Activated CD8-positive, alpha-beta memory T cell treated with anti-CD3 and anti-CD28 coated beads for 36 hours (primary cell): ENCODE data around the gene NAA16. TPM values are rescaled to one million over a fixed set of nuclear protein-coding genes. Genes with fewer than 3 reads are reported as not detected.
"Not testable (repeated sequence)": the region's sequence is repeated elsewhere in the genome, so short reads cannot be mapped to it uniquely, and the experiment has no call there.

Source experiments
- CTCF ChIA-PET: fragments of 350-600 bp; sonication (Branson Sonifier 250); formaldehyde crosslinking; loops from one replicate; lab custom pipeline; 2021; ENCODE audit warnings: antibody characterized with exemption; lab: Charles Lee
- POLR2A ChIA-PET: fragments of 350-600 bp; sonication (Branson Sonifier 250); formaldehyde crosslinking; loops from one replicate; lab custom pipeline; 2021; ENCODE audit warnings: antibody characterized with exemption; lab: Charles Lee
- total RNA-seq, 2 experiments: library from RNA; stranded (reverse); gene quantifications; one replicate each; pipeline ENCODE4 v1.2.3, GENCODE V29; 2021

NAA16 gene
- total RNA-seq, 2 experiments from 2014 or later: 21.5 to 21.7 TPM

DNA sequence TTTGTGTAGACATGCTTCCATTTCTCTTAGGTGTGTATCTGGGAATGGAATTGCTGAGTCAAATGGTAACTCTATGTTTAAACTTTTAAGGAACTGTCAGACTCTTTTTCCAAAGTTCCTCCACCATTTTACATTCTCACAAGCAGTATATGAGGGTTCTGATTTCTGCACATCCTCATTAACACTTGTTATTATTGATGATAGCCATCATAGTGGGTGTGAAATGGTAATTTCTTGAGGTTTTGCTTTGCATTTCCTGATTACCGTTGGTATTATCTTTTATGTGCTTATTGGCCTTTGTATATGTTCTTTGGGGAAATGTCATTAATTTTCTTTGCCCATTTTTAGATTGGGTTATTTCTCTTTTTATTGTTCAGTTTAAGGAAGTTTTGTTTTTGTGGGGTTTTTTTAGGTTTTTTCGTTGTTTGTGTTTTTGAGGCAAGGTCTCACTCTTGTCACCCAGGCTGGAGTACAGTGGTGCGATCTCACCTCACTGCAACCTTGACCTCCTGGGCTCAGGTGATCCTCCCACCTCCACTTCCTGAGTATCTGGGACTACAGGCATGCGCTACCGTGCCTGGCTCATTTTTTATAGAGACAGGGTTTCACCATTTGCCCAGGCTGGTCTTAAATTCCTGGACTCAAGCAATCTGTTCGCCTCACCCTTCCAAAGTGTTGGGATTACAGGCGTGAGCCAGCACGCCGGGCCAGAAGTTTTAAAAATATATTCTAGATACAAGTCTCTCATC, 34.3 kb downstream of the NAA16 start:
- ChIA-PET POLR2A (no interaction called here), CTCF (no interaction called here)

DNA sequence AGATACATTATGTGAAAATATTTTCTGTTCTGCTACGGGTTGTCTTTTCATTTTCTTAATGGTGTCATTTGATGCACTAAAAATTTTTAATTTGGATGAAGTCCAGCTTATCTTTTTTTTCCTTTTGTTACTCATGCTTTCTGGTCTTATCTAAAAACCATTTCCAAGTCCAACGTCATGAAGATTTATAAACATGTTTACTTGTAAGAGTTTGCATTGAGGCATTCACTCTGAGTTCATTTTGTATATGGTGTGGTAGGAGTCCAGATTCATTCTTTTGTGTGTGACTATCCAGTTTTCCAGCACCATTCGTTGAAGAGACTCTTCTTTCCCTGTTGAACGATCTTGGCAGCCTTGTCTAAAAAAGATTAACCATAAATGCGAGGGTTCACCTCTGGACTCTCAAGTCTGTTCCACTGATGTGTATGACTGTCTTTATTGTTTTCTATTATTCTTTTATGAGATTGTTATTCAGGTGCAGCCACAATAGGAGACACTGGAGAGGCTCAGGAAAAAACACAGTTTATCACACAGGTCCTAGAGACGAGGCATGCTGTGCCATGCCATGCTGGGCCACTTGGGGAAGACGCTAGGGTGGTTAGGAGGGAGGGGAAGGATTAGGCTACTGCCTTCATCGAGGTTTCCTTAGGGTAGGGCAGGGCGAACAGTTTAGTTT, 35.0 kb downstream of the NAA16 start:
- ChIA-PET POLR2A (no interaction called here), CTCF (no interaction called here)

DNA sequence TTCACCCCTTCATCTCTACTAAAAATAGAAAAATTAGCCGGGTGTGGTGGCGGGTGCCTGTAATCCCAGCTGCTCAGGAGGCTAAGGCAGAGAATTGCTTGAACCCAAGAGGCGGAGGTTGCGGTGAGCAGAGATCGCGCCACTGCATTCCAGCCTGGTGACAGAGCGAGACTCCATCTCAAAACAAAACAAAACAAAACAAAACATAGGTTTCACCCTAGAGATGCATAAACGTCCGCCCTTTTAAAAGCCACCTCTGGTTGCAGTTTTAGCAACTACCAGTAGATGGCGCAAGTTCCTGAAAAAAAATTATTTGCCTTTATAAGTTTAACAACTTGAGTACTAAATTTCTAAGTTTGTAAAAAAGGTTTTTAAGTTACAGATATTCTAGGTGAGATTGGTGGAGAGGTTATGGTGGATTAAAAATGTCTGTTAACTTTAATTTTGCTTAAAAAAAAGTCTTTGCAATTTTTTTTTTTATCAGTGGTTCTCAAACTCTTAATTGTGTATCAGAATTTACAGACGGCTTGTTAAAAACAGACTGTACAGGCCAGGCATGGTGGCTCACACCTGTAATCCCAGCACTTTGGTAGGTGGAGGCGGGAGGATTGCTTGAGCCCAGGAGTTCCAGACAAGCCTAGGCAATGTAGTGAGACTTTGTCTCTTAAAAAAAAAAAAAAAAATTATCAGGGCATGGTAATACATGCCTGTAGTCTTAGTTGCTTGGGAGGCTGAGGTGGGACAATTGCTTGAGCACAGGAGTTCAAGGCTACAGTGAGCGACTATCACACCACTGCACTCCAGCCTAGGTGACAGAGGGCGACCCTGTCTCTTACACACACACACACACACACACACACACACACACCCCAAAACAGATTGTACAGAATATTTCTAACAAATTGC, 42.1 kb downstream of the NAA16 start:
- ChIA-PET POLR2A (no interaction called here), CTCF (no interaction called here)

DNA sequence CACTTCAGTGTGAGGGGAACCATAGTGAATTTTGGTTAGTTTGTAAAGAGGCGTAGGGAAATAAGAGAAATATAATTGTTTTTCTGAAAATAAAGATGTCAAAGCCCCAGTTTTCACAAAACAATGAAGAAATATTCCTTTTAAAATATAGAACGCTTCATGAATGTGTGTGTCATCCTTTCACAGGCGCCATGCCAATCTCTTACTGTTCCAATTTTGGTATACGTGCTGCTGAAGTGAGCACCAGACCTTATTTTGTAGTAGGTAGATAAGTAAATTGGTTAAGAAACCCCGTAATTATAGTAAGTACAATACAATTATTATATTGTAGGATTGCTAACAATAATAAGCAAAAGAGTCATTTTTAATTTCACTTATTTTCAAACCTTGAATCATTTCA, 43.3 kb downstream of the NAA16 start:
- ChIA-PET CTCF (interaction anchor here (1.4 kb wide), 1 partner anchor 31 kb away, joined by 3 read pairs; no protein-coding TSS in a partner anchor), POLR2A (no interaction called here)

DNA sequence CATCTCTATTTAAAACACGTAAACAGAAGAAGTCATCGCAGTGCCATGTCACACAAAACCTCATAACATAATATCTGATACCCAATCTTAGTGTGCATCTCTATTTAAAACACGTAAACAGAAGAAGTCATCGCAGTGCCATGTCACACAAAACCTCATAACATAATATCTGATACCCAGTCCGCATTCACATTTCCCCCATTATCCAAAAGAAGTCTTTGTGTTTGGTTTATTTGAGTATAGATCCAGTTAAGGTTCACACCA, 45.2 kb downstream of the NAA16 start:
- CTCF ChIA-PET, POLR2A ChIA-PET: not testable (repeated sequence)

DNA sequence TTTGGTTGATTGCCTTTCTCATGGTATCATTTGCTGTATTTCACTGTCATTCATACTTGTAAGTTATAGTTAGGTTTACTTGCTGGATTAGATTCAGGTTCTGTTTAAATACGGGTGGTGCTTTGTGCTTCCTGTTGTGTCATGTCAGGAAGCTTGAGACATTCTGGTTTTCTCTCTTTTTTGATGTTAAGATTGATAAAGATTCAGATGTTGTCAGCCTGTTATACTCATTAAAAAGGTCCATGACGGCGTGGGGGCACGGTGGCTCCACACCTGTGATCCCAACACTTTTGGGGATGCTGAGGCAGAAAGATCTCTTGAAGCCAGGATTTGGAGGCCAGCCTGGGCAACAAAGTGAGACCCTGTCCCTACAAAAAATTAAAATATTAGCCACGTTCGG, 45.7 kb downstream of the NAA16 start:
- POLR2A ChIA-PET: no interaction called here
- CTCF ChIA-PET: no interaction called here

DNA sequence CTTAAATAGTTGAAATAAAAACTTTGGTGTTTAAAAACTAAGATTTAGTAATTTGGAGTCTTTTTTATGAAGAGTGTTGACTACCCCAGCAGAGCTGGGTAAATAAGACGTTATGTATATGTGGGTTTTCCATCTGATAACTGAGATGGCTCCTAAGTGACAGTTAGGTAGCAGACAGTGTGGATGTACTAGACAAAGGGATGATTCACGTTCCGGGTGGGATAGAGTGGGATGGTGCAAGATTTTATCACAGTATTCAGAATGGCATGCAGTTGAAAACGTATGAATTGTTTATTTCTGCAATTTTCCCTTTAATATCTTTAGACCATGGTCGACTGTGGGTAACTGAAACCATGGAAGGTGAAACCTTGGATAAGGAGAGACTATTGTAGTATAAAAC, 50.4 kb downstream of the NAA16 start:
- ChIA-PET POLR2A (no interaction called here), CTCF (no interaction called here)

DNA sequence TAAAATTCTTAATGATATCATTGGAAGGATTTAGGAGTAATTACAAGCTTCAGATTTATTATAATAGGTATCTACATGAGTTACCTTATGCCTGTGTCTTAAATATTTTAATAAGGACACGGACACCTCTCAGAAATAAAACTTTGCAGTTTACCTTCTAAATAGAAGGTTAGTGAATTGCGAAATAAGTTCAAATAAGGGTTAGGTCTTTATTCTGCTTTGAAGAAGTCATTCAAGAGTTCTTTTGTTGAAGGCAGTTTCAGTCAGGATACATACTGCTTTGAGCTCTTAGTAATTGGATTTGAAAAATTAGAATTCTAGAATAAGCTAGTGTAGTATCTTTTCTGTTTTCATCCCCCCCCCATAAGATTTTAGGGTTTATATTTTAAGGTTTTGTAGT, 53.0 kb downstream of the NAA16 start:
- POLR2A ChIA-PET: interaction anchor here (0.6 kb wide), 1 partner anchor 19 kb away, joined by 4 read pairs; no protein-coding TSS in a partner anchor
- CTCF ChIA-PET: no interaction called here

DNA sequence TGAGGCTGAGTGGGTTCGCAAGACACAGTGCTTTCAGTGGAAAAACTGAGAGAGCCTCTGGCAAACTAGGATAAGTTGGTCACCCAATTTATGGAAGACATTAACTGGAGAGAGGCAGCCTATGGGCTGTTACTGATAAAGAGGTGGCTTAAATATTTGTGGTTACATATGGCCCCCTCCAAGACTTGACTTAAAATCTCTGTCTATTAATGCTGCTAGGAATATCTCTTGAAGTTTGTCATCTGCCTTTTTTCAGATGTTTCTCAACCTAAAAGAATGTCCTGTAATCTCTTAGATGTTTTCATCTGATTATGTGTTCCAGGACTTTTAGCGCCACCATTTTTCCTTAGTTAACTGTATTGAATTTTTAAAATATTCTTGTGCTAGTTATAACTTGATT, 54.6 kb downstream of the NAA16 start:
- POLR2A ChIA-PET: no interaction called here
- CTCF ChIA-PET: no interaction called here

DNA sequence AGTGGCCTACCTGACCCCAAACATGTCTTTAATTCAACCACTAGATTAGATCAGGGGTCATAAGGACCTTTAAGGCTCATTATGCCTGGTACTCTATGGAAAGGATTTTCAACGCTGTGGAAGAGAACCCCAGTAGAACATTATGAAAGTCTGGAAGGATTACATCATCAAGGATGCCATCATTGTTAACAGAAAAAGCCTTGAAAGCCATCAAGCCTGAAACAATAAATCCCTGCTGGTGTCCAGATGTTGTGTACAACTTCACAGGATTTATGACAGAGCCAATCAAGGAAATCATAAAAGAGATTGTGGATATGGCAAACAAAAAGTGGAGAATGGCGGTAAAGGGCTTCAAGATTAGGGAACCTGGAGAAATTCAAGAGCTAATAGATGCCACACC, 59.7 kb downstream of the NAA16 start:
- ChIA-PET POLR2A (no interaction called here), CTCF (no interaction called here)

DNA sequence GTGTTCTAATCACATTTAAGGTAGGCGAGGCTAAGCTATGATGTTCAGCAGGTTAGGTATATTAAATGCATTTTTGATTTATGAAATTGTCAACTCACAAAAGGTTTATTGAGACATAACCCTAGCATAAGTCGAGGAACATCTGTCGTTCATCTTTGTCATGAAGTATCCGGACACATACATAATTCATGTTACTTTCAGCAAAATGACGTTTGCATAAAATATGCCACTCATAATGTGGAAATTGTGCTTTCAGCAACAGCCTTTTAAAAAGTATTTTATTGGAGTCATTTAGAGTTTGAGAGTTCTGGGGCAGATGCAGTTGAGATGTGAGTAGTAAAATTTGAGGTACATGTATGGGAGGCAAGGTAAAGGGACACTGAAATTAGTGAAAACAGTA, 66.4 kb downstream of the NAA16 start:
- ChIA-PET POLR2A (no interaction called here), CTCF (no interaction called here)

DNA sequence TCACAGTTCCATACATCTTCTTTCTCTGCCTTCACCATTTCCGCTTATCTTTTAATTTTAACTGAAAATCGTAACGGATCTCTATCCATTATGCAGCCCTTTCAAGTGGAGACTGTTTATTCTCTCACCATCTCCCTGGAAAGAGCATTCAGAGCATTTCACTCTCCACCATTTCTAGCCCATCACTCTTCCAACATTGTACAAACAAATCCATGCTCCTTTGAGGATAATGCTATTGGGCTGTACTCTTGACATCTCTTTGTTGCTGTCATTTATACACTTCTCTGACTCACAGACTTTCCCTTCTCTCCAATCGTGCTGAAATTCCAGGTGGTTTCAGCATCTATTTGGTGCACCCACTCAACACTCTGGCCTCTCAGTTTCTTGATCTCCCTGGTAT, 71.4 kb downstream of the NAA16 start:
- CTCF ChIA-PET: no interaction called here
- POLR2A ChIA-PET: no interaction called here

DNA sequence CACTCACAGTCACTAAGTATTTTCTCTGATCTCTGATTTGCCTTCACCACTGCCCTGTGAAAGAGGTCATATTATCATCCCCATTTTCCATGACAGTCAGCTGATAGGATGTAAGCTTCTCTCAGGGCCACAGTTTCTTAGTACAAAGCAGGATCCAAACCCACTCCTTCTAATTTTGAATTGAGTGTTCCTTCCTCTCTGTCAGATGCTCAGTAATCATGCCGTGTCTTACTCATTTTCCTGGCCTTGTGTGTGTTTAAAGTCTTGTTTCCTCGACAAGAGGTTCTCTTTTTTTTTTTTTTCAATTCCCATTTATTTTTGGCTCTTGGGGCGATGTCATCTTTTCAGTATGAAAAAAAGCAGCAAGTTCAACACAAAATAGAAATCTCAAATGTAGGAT, 72.3 kb downstream of the NAA16 start:
- ChIA-PET POLR2A (interaction anchor here (0.6 kb wide), 1 partner anchor 19 kb away, joined by 4 read pairs; no protein-coding TSS in a partner anchor), CTCF (interaction anchor here (0.7 kb wide), 1 partner anchor 244 kb away, joined by 3 read pairs; no protein-coding TSS in a partner anchor)

DNA sequence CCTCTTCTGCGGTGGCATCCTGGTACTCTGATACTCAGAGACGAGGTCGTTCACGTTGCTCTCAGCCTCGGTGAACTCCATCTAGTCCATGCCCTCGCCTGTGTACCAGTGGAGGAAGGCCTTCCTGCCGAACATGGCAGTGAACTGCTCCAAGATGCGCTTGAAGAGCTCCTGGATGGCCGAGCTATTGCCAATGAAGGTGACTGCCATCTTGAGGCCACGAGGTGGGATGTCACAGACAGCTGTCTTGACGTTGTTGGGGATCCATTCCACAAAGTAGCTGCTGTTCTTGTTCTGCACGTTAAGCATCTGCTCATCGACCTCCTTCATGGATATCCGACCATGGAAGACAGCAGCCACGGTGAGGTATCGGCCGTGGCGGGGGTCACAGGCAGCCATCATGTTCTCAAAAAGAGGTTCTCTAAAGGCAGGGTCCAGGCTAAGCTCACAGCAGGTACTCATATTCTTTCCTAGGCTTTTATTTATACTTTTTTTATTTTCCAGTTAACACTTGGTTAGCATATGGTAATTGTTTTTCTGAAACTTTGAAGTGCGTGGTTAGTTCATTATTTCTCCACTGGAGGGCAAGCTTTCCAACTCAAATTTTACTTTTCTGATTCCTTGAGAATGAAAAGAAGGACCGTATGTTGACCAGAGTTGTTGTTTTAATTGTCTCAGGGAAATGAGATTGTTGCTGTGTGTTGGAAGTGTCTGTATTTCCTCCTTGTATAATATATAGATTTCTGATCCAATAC, 73.9 kb downstream of the NAA16 start:
- ChIA-PET CTCF (interaction anchor here (0.8 kb wide), 1 partner anchor 30 kb away, joined by 3 read pairs; no protein-coding TSS in a partner anchor), POLR2A (no interaction called here)

DNA sequence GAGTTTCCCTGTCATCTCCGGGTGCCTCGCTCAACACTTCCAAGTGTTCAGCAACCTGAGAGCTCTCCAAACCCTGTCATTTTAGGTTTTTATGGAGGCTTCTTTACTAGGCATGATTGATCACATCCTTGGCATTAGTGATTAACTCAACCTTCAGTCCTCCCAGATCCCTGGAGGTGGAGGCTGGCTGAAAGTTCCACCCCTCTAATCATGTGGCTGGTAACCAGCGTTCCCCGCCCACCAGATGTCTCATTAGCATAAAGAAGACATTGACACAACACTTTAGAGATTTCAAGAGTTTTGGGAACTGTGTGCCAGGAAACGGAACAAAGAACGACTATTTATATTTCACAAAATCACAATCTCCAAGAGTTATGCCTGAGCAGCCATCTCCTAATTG, 75.1 kb downstream of the NAA16 start:
- ChIA-PET CTCF (no interaction called here), POLR2A (no interaction called here)

DNA sequence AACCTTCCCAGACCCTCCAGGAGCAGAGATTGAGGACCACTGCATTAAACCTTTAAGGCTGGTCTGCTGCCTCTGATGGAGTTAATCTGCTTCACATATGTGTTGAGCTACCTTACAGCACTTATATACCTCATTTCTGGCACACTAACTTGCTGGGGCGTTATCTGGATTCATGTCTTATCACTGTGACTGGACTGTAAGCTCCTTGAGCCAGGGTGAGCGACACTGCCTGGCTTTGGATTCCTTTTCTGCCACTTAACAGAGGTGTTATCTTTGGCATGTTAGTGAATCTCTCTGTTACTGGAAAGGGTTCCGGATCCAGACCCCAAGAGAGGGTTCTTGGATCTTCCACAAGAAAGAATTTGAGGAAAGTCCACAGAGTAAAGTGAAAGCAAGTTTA, 76.5 kb downstream of the NAA16 start:
- POLR2A ChIA-PET: no interaction called here
- CTCF ChIA-PET: interaction anchor here (0.9 kb wide), 1 partner anchor 19 kb away, joined by 3 read pairs; no protein-coding TSS in a partner anchor

DNA sequence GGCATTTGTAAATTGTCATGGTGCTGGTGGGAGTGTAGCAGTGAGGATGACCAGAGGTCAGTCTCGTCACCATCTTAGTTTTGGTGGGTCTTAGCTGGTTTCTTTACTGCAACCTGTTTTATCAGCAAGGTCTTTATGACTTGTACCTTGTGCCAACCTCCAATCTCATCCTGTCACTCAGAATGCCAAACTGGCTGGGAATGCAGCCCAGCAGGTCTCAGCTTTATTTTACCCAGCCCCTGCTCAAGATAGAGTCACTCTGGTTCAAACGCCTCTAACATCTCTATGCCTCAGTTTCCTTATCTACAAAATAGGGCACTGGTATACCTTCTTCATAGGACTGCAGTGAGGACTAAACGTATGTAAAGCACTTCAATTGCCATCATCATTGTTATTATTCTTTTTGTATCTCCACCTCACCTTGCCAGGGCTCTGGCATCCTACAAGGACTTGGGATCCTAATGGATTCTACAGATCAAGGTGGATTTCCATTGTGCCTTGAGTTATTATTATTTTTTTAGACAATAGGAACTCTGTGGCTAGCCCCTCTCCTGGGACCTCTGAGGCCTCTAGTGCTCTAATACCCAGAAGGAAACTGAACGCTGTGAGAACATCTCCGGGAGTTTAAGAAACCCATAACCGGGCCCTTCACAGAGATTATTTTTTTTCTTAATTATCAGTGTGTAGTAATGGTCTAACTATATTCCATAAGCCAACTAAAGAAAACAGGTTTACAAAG, 77.2 kb downstream of the NAA16 start:
- POLR2A ChIA-PET: no interaction called here
- CTCF ChIA-PET: interaction anchor here (0.9 kb wide), 1 partner anchor 18 kb away, joined by 3 read pairs; no protein-coding TSS in a partner anchor

DNA sequence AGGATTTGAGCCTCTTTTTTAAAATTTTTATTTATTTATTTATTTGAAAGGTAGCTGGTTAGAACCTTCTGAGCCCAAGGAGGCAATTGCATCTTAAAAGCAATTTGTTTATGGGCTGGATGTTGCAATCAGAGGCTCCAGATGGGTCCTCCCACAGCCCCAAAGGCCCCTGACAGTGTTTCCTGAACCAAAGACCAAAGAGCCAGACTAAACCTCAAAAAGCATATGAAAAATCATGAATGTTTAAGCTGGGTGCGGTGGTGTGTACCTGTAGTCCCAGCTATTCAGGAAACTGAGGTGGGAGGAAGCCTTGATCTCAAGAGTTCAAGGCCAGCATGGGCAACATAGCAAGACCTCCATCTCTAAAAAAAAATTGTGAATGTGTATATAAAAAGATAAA, 78.5 kb downstream of the NAA16 start:
- CTCF ChIA-PET: no interaction called here
- POLR2A ChIA-PET: no interaction called here

DNA sequence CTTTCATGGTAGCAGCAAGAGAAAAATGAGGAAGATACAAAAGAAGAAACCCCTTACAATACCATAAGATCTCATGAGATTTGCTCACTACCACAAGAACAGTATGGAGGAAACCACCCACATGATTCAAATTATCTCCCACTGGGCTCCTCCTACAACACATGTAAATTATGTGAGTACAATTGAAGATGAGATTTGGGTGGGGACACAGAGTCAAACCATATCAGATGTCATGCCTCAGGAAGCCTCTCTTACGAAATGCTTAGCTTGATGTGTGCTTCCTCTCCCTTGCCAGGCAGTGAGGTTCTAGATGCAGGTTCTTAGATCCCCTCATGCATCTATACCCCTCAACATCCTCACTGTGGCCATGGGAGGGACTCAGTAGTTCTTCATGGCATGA, 83.1 kb downstream of the NAA16 start:
- CTCF ChIA-PET: no interaction called here
- POLR2A ChIA-PET: no interaction called here
